ENCODE data around the gene INSR. TPM values are rescaled to one million over a fixed set of nuclear protein-coding genes. Genes with fewer than 3 reads are reported as not detected.
A peak's percentile ranks its signal among the peaks of the same experiment; 100 is the strongest.

Gene INSR
- total RNA-seq, 2 donors from 2014 or later = 44.6 to 52.9 TPM

GRCh38 chr19:7263521-7263920, 30.7 kb downstream of the INSR start:
- intact Hi-C loops (cut with DNase I) = no loop called here
- ATAC-seq (no peak), DNase-seq (no peak)

GRCh38 chr19:7263066-7263465, 31.1 kb downstream of the INSR start:
- intact Hi-C loops (cut with DNase I) = no loop called here
- ATAC-seq (no peak), DNase-seq (no peak)

- DNase-seq (no peak), ATAC-seq (no peak)
- intact Hi-C loops (cut with DNase I) = no loop called here
Measured at GRCh38 chr19:7262470-7262869, 31.7 kb downstream of the INSR start.

DNA sequence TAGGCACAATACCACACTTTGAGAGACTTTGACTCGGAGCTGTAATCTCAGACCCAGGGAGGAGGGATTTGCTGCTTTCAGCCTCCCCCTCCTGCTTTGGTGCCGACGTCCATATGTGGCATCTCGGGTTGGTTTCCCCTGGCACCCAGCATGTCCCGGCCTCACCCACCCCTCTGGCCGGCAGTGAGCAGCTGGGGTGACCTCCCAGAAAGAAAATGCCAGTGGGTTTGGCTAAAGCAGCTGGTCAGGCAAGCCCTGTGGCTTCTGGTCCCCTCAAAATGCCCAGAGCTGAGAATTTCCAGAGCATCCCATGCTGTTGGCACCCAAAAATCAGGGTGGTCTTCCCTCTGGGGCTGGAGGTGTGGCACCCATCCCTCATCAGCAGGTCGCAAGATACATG, 34.1 kb downstream of the INSR start:
- intact Hi-C loops (cut with DNase I) = no loop called here
- no peak for ATAC-seq
- DNase-seq = no peak

DNA sequence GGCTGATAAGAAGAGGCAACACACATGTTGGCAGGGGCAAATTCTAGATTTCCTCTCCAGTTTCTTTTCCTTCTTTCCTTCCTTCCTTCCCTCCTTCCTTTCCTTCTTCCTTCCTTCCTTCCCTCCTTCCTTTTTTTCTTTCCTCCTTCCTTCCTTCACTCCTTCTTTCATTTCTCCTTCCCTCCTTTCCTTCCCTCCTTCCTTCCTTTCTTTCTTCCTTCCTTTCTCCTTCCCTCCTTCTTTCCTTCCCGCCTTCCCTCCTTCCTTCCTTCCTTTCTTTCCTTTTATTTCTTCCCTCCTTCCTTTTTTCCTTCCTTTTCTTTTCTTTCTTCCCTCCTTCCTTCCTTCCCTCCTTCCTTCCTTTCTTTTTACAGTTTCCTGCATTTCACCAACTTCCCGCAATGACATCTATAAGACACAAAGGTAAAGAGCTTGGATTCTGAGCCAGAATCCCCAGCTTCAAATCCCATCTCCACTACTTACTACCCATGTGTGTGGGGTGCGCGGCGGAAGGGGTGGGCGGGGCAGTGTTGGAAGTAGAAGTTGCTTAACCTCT, 35.3 kb downstream of the INSR start:
- intact Hi-C loops (cut with DNase I) = no loop called here
- ATAC-seq (no peak), DNase-seq (no peak)

GRCh38 chr19:7258041-7258839, 36.0 kb downstream of the INSR start:
- DNase-seq (no peak), ATAC-seq (no peak)
- intact Hi-C loops (cut with DNase I) = no loop called here

DNA sequence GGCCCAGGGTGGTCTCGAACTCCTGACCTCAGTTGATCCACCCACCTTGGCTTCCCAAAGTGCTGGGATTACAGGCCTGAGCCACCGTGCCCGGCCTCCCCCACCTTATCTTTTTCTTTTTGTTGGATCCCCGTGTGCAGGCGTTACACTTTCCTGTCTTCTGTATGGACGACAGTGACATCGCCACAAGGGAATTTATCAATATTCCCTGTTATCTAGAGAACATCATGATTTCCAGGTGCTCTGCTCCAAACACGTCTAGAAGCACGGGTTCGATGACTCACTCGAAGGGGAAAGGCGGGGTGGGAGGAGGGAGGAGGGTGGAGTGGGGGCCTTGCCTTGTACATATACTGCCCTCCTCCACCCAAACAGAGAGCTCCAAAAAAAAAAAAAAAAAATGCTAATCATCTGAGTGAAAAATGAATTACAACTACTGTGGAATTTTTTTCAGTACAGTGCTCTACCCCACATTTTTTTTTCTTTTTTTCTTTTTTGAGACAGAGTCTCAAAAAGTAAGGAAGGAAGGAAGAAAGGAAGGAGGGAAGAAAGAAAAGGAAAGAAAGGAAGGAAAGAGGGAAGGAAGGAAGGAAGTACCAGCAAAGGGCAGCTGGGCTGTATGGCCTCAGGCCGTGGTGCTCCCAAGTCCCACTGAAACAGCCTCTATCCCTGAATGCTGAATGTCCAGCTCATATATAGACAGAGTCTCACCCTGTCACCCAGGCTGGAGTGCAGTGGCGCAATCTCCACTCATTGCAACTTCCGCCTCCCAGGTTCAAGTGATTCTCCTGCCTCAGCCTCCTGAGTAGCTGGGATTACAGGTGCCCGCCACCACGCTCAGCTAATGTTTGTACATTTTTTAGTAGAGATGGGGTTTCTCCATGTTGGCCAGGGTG, 36.8 kb downstream of the INSR start:
- peak; percentile 42 for DNase-seq
- peak in 1 of 2 donors; percentile 87 for ATAC-seq
- intact Hi-C loops (cut with DNase I) = no loop called here

- no peak for DNase-seq
- intact Hi-C loops (cut with DNase I) = no loop called here
- ATAC-seq = no peak
Measured at GRCh38 chr19:7255631-7256030, 38.6 kb downstream of the INSR start.

DNA sequence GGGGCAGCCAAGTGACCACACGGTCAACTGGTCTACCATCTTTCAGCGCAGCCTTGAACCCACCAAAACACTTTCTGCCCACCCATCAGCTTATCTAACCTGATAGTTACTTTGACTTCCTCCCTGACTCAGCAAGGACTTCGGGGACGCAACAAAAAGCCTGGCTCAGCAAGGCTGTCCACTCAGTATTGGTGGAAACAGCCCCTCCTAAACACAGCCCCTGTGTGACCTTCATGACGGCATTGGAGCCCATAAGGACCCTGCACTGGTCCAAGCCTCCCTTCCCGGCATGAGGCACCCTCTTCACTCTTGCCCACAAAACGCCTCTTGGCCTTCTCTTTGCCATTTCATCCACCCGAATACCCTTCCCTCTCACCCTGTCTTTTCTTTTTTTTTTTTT, 39.1 kb downstream of the INSR start:
- intact Hi-C loops (cut with DNase I) = no loop called here
- DNase-seq (no peak), ATAC-seq (no peak)

DNA sequence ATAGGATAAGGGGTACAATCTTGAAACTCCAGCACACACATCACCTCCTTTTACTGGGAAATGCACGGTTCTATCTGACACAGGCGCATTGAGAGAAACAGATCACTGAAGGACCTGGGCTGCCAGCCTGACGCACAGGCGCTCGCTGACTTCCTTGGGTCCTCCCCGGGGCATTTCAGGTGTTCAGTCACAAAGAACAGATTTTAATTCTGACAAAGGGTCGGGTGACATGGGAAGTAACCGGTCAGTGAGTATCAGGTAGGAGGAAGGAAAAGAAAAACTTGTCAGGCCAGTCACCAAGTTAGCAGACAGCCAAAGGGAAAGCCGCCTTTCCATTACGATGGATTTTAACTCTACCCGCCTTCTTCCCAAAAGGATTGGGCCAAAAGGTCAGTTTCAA, 39.6 kb downstream of the INSR start:
- intact Hi-C loops (cut with DNase I) = no loop called here
- DNase-seq (no peak), ATAC-seq (no peak)

DNA sequence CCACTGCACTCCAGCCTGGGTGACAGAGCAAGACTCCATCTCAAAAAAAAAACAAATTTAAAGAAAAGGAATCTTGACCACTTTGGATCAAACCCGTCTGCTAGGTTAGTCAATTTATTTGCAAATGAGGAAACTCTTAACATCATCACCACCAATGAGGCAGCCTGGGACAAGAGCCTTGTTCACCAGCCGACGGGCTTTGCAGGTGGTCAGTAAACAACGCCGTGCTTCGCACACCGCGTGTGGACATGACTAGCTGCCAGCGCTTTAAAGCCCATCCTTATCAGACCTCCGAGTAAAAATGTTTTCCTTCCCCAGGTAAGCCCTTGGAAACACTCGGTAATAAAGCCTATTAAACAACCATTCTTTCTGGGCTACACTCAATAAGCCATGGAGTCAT, 41.9 kb downstream of the INSR start:
- no peak for ATAC-seq
- intact Hi-C loops (cut with DNase I) = no loop called here
- no peak for DNase-seq

- intact Hi-C loops (cut with DNase I) = no loop called here
- DNase-seq (no peak), ATAC-seq (no peak)
Measured at GRCh38 chr19:7251494-7251893, 42.7 kb downstream of the INSR start.

DNA sequence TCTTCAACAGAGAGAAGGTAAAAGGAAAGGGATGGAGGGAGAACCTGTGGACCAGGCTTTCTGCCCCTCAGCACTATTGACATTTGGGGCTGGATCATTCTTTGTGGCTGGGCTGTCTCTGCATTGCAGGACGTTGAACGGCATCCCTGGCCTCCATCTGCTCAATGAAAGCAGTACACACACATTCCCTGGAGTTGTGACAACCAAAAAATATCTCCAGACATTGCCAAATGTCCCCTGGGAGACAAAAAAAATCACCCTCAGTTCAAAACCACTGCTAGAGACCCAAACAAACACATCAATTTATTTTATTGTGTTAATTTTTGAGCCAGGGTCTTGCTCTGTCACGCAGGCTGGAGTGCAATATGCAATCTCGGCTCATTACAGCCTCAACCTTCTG, 43.3 kb downstream of the INSR start:
- intact Hi-C loops (cut with DNase I) = no loop called here
- ATAC-seq (peak in 1 of 2 donors; percentile 44), DNase-seq (no peak)

DNA sequence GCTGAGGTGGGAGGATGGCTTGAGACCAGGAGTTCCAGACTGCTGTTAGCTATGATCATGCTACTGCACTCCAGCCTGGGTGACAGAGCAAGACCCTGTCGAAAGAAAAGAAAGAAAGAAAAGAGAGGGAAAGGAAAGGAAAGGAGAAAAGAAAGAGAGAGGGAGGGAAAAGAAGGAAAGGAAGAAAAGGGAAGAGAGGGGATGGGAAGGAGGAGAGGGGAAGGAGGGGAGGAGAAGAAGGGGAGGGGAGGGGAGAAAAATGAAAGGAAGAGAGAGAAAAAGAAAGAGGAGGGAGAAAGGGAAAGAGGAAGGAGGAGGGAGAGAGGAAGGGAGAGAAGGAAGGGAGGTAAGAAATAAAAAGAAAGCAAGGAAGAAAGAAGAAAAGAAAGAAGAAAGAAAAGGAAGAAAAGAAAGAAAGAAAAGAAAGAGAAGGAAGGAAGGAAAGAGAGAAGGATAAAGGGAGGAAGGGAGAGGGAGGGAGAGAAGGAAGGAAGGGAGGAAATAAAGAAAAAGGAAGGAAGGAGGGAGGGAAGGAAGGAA, 44.1 kb downstream of the INSR start:
- no peak for ATAC-seq
- DNase-seq = no peak
- intact Hi-C loops (cut with DNase I) = no loop called here

GRCh38 chr19:7247155-7247554, 47.1 kb downstream of the INSR start:
- no peak for DNase-seq
- no peak for ATAC-seq
- intact Hi-C loops (cut with DNase I) = no loop called here

GRCh38 chr19:7246601-7247000, 47.6 kb downstream of the INSR start:
- no peak for DNase-seq
- no peak for ATAC-seq
- intact Hi-C loops (cut with DNase I) = no loop called here

- DNase-seq (no peak), ATAC-seq (peak; percentile 75 to 86)
- intact Hi-C loops (cut with DNase I) = no loop called here
Measured at GRCh38 chr19:7242601-7243258, 51.5 kb downstream of the INSR start.

GRCh38 chr19:7238051-7238450, 56.2 kb downstream of the INSR start:
- ATAC-seq (no peak), DNase-seq (no peak)
- intact Hi-C loops (cut with DNase I) = no loop called here

- no peak for ATAC-seq
- intact Hi-C loops (cut with DNase I) = no loop called here
- no peak for DNase-seq
Measured at GRCh38 chr19:7236153-7236552, 58.1 kb downstream of the INSR start.
